NCI-H2107 treated with DMSO at 0.1 percent for 48 hours (cell line): ENCODE measurements around the gene NSUN7.
"Not testable (repeated sequence)": the region's sequence is repeated elsewhere in the genome, so short reads cannot be mapped to it uniquely, and the experiment has no call there.

ENCODE experiments used
- DNase-seq: peaks from one replicate; lab custom pipeline; 2025; ENCODE audit not compliant: unreplicated experiment; lab: John Stamatoyannopoulos, UW

The NSUN7 gene, protein sequence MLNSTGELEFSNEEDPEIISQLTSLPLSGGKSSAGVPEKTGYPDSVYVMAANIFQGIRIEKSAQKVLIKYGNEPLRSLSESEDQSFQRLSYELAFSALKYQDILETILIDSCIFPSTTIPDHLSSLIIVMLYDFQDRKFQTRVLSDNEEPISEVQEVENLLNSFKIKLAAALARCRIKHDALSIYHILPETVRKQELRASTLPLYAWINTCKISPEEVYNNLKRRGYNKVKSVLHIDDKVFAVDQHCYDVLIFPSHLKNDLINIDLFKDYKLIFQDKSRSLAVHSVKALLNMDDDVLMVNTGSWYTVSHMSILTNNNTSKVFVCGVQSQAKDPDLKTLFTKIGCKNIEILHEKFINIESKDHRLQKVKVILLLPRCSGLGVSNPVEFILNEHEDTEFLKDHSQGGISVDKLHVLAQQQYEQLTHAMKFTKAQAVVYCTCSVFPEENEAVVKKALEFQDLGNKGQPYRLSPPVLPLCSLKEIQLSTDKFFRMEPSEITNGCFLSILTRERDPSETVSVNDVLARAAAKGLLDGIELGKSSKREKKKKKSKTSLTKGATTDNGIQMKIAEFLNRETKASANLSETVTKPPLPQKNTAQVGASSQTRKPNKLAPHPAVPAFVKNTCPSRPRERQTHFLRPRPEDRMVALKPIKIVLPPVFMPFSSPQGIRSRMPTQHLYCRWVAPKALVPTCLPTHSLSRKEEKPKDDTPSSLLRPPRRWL

DNA sequence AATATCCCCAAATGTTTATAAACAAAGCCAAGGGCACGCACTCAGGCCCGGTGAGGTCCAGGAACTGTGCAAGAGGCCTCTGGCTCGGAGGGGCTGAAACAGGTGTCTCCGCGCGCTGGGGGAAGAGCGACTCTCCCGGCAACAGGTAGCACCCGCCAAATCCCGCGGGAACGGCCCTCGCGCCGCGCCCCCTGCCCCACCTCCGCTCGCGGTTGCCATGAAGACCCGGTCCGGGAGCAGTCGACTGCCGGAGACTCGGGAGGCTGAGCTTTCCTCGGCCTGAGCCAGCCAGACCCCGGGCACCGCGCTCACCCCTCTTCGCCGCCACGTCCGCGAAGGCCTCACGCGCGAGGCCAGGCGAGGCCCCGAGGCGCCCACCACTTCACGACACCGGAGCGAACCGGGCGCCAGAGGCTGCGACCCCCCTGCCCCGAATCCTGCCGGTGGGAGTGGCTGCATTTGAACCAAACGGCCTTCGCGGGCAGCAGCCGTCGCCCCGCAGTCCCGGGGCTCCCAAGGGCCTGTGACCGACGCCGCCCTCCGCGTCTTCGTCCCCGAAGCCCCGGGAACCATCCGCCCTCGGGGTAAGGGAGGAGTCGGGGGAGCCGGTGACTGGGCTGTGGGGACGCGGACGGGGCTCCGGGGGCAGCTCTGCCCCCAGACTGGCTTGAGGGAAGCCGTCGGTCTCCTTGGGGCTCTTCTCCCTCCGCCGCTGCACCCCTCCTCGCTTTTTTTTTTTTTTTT lies at the start of gene NSUN7:
Gene NSUN7, plus strand, starts transcription at position 239 of the 744 bp plus-strand sequence. CDS start 739 bp downstream, outside the sequence.
- DNase-seq, result peak; percentile 36

DNA sequence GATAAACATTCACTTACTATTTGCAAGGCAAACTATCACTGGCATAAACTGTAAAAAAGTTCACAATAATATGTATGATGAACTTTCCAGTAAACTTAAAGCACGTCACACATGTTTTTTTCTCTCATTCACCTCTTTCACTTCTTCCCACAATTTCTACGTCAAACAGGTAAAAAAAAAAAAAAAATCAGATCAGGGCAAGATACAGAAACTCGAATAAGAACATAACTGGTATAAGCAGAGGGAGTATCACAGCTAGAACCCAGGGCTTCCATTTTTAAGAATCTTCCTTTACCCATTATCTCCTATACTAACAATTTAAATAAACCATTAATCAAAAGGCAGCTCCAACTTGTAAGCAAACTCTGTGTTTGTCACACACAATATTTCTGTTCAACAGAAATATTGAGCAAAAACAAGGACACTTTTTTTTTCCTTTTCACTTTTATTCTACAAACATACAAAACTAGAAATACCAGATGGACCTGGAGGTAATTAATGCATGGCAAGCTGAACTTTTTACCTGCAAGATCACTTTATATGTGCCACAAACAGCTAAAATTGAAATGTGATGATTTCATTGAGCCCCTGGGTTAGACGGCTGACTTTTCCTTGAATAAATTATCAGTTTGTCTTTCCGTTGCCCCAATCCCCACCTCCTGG lies 47.5 kb upstream of the NSUN7 start:
- DNase-seq, result no peak

DNA sequence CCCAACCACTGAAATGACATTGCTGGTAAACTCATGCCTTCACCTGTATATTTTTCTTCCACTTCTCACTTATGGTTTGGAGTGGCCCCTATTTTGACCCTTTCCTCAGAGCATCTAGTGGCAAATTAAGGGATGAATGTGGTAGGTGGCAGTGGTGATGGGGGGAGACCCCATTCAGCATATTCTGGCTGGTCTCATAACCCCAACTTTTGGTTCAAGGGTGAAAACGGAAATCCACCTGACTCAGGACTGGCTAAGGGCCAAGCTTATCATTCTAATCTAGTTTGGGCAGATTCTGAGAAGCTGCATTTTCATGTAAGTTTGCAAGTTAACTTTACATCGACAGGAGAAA lies 47.0 kb upstream of the NSUN7 start:
- no peak for DNase-seq

DNA sequence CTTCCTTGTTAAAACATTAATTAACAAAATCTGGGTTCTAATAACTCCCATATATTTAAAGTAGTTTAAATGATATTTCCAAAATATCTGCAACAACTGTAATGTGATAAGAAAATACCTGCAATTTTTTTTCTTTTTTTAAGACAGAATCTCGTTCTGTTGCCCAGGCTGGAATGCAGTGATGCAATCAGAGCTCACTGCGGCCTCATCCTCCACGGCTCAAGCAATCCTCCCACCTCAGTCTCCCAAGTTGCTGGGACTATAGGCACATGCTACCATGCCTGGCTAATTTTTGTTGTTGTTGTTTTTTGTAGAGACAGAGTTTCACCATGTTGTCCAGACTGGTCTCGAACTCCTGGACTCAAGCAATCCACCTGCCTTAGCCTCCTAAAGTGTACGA lies 45.7 kb upstream of the NSUN7 start:
- no peak for DNase-seq

DNA sequence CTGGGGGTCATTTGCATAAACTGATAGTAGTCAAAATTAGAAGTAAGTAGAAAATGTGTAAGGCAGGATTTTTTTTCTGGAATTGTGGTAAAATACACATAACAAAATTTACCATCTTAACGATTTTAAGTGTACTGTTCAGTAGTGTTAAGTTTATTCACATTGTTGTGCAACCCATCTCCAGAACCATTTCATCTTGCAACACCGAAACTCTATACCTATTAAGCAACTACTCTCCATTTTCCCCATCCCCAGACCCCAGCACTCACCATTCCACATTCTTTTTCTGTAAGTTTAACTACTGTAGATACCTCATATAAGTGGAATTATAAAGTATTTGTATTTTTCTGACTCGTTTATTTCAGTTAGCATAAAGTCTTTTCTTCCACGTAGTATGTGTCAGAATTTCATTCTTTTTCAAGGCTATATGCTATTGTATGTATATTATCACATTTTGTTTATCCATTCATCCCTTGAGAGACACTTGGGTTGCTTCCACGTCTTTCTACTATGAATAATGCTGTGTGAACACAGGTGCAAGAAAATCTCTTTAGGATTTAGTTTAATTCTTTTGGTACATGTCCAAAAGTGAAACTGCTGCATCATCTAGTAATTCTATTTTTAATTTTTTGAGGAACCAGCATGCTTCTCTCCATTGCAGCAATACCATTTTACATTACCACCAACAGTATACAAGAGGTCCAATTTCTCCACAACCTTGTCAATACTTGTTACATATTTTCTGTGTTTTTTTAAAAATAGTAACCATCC lies 39.1 kb upstream of the NSUN7 start:
- no peak for DNase-seq

DNA sequence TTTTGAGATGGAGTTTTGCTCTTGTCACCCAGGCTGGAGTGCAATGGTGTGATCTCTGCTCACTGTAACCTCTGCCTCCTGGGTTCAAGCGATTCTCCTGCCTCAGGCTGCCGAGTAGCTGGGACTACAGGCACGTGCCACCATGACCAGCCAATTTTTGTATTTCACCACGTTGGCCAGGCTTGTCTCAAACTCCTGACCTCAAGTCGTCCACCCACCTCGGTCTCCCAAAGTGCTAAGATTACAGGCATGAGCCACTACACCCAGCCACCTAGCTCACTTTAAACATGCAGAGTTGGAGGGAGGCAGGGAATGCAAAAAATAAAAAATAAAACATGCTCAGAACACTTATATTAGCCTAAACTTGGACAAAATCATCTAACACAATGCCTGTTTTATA lies 36.8 kb upstream of the NSUN7 start:
- DNase-seq, result not testable (repeated sequence)

DNA sequence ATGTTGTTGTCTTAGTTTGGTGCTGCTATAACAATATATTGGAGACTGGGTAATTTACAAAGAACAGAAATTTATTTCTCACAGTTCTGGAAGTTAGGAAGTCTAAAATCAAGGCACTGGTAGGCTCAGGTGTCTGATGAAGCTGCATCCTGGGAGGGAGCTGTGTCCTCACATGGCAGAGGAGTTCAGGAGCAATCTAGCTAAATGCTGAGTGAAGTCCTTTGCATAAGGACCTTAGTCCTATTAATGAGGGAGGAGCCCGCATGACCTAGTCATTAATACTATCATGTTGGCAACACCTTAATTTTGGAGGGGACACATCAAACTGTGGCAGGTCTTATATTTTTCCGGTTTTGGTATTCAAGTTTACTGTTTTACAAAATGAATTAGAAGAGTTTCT lies 36.0 kb upstream of the NSUN7 start:
- DNase-seq, result no peak

DNA sequence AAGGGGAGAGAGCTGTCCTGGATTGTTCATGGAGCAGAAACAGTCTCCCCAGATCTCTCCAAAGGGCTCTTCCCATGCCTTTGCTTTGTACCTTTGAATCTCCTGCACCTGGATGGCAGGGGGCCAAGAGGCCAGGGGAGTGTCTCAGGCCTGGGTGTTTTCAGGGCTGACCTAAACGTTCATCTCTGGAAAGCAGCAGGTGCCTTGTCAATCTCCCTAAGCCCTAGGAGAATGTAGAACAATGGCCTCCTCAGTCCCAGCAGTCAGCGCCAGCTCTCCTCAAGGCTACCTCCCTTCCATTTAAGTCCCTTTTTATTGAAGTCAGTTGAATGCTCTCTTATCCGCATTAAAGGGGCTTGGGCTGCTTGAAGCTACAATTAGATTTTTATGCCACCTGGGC lies 31.2 kb upstream of the NSUN7 start:
- no peak for DNase-seq

DNA sequence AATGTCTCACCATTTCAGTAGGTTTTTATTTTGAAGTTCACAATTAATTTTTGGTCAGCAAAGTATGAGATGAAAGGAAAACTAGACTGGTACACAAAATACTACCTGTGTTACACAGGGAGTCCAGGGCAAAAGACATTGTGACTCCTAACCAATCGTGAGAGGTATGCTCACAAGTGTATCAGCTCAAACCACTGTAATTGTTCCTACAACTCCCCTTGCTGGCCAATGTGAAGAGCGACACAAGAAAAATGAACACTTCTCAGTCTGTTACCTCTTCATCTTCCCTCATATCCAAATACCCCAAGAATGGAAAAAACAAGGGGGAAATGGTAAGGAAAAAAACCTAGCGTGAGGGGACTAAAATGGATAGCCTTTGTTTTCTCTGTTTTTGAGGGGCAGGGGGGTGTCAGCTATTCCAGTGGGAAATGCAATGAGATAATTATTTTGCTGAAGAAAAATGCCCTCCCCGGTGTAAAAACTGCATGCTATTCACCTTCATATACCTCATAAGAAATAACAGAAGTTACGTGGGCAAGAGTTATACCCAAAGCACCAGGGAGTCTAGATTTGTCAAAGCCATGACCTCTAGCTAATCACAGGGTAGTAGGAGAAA lies 30.6 kb upstream of the NSUN7 start:
- DNase-seq, result peak; percentile 69

DNA sequence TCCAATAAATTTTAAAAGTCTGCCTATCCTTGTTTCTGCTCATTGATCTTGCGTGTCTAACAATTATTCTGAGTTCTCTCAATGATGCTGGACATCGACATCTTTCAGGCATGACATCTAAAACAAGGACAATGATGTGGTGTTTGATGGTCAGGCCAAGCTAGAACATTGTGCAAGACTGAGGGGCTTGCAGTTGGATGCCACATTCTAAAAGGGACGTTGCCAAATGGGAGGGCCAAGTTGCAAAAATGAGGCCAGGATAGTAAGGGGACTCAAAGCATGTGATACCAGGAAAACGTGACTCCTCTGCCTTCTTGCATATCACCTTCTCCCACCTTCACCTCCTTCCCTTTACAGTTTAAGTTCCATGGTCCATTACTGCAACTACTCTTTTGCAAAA lies 29.4 kb upstream of the NSUN7 start:
- DNase-seq, result no peak

DNA sequence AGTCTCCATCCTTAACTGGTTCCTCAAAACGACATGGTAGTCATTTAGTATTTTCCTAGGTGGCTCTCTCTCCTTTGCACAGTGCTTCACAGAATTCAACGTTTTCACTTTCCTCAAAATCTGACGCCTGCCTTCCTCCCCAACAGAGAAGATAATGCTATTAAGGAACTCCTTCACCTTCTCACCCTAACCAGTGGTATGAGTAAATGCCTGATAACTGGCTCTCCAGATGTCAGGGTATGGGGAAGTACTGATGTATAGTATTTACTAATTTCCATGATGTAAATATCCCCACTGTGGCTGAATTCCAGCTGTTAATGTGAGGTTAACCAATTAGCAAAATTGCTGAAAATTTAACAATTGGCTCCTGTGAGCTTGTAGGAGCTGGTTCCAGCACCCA lies 28.8 kb upstream of the NSUN7 start:
- no peak for DNase-seq

DNA sequence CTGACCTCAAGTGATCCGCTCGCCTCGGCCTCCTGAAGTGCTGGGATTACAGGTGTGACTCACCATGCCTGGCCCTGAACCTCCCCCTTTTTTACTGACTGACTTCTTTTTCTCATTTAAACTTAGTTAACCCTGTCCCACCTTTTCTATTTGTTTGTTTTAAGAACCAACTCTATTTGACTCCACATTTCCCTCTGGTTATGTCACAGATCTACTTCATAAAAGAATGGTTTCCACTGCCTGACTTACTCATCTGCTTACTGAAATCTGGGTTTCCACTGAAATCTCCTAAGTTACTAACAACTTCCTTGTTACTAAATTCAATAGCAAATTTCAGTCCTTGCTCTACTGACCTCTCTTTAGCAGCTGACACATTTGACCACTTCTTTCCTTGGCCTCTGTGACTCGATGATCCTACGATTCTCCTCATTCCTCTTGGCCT lies 28.0 kb upstream of the NSUN7 start:
- no peak for DNase-seq

DNA sequence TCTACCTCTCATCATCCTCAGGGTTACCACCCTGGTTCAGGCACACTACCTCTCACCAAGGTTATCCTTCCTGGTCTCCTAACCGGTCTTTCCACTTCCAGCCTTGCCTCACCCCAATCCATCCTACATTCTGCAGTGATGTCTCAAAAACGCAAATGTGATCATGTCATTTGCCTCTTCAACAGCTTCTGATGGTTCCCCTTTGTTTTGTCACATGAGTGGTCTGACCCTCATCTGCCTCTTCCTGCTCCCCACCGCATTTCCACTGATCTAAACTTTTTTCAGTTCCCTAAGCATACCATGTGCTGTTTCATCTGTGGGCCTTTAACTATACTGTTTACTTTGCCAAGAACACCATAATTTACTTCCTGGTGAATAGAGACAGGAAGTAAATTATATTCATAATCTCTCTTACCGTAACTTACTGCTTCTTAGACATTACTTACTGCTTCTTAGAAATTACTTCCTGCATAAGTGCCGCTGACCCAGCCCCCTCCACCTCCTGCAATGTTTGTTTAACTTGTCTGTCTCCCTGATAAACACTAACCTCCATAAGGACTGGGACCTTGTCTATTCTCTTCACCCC lies 27.1 kb upstream of the NSUN7 start:
- DNase-seq, result no peak

DNA sequence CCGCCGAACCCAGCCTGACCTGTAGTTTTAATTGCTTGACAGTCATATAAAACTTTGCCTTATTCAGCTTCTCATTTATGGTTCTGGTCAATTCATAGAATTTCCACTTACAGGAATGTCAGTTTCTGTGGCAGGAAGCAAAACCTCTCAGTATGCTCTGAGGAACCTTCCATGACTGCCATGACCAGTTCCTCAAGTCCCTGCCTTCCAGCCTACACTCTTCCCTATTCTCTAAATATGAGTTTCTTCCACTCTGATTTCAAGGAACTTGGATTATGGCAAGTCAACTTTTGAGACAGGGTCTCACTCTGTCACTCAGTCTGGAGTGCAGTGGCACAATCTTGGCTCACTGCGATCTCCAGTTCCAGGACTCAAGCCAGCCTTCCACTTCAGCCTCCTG lies 26.0 kb upstream of the NSUN7 start:
- no peak for DNase-seq

DNA sequence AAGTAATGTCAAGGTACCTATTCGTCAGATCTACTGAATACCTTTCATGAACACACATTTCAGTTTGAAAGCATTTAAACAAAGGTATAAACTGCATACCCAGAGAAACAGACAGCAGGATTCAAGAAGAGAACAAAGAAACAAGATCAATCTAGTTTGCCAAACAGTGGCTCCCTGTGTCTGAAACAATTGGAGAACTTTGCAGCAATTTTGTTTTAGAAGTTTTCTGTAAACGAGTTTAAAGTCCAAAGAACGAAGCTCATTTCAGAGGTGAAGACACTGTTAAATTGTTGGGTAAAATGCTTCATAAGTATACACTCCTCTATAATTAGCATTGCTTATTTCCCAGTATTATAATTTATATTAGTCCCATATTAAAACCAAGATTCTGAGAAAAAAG lies 21.4 kb upstream of the NSUN7 start:
- no peak for DNase-seq

DNA sequence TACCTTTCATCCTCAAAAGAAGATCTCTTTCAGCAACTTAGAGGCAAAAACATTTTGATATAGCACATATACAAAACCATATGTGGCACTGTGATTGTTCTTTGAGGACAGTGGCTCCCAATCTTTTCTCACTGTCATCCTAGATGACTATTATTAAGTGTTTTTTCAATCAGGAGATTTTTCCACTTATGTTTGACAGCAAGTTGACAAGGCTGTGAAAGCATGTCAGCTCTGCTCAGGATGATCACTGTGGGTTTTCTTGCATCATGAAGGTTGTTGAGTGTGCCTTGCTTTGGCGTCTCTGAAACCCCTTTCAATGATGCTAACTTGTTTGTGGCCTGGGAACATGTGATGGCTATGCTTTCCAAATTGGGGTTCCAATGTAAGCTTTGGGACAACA lies 20.2 kb upstream of the NSUN7 start:
- DNase-seq, result no peak

DNA sequence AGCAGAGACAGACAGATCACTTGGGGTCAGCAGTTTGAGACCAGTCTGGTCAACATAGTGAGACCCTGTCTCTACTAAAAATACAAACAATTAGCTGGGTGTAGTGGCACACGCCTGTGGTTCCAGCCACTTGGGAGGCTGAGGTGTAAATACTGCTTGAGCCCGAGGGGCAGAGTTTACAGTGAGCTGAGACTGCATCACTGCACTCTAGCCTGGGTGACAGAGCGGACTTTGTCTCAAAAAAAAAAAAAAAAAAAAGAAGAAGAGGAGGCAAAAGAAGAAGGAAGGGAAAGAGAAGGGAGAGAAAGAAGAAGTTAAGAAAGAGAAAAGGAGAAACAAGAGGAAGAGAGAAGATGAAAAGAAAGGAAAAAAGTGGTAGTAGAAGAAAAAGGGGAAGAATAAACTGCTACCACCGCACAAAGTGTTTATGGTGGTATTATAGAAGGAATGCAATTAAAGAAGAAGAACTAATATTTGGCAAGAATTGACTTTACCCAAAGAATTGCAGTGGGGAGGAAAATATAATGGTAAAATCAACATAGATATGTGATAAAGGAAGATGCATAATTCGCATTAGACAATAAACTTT lies 19.6 kb upstream of the NSUN7 start:
- no peak for DNase-seq

DNA sequence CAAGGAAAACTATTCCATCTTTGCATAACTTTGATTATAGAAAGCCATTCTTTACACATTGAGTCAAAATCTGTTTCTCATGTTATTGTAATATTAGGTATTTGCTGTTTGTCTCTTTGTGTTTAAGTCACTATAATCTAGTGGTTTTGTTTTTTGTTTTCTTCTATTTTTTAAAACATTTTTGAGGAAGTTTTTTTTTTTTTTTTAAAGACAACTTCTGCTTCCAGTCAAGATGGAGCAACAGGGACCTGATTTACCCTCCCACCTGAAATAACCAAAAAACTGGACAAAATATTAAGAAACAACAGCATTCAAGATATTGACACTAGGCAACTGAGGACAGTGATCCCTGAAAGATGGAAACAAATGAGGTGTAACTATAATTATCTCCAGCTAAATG lies 18.4 kb upstream of the NSUN7 start:
- no peak for DNase-seq

DNA sequence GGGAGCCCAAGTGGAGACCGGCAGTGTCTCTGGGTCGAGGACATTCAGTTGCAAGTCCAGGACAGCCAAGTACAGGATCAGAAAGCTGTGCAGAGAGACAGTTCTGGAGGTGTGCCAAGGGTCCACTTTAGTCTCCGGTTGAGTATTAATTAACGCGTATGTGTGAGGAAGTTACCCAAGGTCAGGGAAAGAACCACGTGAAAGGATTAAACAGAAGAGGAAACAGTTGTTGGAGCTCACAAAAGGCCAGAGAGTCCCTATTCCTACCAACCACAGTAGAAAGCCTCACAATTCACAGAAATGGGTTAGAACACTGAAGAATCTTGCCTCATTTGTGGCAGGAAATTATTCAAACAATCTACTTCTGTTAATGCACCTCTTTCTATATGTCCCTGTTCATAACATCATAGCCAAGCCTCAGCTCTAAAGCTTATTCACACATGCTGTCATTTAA lies 17.9 kb upstream of the NSUN7 start:
- DNase-seq, result peak; percentile 42
